Activated CD4-positive, alpha-beta T cell treated with anti-CD3 and anti-CD28 coated beads, Interleukin-2, amount 50 U/mL, for 24 hours (primary cell): ENCODE measurements around the gene VSIG10.

Experiments
- DNase-seq, 2 donors: peaks; one replicate each; pipeline ENCODE4 v3.0.0-alpha.2; 2020; ENCODE audit warnings: low read depth in 1 of 2, low spot score in 1 of 2

The VSIG10 gene

DNA sequence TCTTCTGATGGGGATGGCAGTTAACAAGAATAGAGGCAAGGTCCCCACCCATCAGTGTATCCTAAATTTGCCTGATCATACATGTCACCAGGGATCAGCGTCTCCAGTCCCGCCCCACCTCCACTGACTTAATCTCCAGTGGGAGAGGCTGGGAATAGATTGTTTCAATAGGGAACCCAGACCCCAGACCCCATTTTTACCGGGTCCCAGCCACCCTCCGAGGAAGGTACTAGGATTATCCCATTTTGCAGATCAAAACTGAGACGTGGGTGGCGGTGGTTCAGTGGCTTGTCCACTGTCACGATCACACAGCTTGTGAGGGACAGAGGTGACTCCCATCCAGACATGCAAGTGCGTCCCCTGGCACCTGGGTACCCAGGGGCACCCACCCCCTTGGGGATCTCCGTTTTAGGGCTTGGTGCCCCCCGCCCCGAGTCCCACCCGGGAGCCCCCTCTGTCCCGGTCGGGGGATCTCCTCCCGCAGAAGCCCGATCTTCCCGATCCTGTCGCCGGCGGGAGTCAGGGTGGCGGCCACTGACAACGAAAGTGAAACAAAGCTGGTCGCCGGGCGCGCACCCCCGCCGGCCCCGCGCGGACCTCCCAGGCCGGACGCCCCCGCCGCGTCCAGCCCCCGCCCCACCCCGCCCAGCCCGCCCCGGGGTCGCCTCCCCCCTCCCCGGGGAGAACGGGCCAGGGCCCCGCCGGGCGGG is 43.4 kb downstream of the VSIG10 start:
- DNase-seq = no peak

DNA sequence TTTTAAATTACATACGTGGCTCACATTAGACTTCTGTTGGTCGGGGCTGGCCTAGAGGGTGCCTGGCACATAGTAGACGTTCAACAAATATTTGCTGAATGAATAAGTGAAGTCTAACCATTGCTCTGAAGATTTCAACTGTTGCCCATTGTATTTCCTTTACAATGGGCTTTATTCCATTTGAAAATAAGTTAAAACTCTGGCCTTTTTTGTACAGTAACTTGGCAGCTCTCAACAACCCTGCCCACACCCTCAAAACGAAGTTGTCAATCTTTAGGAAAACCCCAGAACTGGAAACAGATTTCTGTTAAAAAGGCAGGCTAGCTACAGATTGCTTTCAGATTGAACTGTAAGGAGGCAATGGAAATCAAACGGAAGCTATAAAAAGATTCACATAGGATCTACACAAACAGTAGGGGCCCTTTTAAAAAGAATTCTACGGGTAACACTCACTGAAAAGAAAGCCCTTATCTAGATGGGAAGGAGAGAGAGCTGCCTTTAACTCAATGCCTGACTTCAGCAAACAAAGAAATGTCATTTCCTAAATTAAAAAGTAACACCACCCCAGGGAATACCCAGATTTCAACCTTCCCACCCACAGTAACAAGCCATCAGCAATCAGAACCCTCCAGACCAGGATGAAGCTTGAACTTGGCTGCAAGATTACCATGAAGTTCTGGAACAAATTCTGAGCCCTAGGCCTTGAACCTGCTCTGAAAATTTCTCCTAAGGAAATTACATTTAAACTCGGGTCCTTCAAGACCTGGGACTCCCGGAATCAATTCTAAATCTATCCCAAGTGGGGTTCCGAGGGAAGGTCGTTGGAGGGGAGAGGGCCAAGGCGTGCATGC is 44.2 kb downstream of the VSIG10 start:
- no peak for DNase-seq

DNA sequence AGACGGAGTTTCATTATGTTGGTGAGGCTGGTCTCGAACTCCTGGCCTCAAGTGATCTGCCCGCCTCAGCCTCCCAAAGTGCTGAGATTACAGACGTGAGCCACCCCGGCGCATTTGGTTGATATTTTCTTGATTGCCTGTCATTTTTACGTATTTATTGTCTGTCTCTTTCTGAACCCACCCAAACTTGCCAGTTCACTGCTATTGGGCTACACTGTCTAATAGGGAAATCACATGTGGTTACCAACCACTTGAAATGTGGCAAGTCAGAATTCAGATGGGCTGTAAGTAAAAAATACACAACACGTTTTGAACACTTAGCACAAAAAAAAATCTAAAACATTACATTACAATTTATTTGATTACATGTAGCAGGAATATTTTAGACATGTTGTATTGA is 44.9 kb downstream of the VSIG10 start:
- DNase-seq = no peak

DNA sequence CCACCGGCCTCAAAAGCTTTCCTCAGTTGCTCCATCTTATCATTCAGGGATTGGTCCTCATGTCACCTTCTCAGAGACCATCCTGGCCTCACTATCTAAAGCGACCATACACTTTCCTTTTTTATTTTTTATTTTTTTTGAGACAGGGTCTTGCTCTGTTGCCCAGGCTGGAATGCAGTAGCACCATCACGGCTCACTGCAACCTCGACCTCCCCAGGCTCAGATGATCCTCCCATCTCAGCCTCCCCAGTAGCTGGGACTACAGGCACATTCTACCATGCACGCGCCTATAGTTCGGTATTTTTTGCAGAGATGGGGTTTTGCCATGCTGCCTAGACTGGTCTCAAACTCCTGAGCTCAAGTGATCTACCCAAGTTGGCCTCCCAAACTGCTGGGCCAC is 45.6 kb downstream of the VSIG10 start:
- DNase-seq = no peak

DNA sequence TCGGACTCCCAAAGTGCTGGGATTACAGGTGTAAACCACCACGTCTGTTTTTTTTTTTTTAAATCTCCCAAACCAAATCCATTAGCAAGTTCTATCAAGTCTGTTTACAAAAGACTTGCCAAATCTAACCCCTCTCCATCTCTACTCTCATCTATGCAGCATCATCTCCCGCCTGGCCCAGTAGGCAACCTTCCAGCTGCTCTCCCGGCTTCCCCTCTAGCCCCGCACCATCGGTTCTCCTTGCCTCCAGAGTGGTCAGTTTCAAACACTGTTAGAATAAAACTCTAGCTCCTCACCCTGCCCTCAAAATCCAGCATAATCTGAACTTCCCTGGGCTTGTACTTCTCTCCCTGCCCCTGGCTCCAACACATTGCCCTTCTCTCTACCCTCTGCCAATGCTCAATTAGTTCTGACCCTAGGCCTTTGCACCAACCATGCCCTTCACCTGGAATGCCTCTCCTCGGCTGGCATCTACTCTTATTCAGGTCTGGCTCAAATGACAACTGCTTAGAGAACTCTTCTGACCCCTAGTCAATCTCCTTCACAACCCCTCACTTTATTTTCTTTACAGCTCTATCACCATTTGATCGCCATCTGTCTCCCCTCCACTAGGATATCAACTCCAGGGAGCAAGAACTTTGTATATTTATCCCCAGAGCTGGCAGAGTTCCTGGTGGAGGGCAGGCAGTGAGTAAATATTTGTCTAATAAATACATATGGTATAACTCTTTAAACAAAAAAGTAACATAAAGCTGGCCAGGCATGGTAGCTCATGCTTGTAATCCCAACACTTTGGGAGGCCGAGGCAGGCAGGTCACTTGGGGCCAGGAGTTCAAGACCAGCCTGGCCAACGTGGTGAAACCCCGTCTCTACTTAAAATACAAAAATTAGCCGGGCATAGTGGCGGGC is 47.7 kb downstream of the VSIG10 start:
- no peak for DNase-seq

DNA sequence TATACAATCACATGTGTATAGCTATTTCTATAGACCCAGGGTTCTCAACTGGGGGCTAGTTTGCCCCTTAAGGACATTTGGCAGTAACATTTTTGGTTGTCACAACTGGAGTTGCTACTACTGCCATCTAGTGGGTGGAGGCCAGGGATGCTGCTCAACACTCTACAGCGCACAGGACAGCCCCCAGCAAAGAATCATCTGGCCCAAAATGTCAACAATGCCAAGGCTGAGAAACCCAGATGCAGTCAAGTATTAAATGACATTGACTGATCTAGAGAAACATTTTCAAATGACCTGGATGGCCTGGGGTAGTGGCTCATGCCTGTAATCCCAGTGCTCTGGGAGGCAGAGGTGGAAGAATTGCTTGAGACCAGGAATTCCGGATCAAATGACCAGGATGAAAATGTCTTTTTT is 48.7 kb downstream of the VSIG10 start:
- DNase-seq = peak; percentile 36 to 71

DNA sequence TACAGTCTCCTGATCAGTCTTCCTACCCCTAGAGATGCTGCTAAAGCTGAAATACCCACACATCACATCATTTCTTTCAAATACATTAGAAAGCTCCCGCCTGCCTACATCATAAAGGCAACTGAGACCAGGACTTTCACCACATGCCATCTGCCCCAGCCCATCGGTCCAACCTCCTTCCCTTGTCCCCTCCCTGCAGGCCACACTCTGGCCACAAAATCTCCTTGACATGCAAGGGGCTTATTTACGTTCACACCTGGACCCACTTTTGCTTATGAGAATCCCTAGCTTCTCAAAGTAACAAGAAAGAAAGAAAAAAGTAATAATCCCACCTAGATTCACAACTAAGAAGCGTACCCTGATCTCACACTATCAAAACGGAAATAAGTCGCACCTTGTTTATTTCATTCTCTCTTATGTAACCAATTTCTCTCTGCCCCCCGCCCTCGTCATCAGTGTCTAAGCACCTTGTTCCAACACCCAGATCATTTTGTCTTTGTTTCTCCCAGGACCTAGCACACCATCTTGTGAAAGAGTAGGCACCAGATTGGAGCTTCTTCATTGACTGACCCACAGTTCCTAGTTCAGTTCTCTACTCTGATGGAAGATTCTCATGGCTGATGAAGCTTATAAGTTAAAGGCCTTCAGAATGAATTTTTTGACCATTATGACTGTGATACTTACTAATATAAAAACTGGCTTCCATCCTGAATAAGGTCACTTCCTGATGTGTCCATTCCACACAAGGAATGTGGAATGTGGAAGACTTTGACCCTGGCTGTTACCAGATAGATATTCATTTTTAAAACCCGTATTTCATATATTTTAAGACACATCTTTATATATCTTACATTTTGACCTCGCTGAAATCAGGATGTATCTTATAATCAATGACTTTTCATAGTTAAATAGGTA is 50.5 kb downstream of the VSIG10 start:
- no peak for DNase-seq

DNA sequence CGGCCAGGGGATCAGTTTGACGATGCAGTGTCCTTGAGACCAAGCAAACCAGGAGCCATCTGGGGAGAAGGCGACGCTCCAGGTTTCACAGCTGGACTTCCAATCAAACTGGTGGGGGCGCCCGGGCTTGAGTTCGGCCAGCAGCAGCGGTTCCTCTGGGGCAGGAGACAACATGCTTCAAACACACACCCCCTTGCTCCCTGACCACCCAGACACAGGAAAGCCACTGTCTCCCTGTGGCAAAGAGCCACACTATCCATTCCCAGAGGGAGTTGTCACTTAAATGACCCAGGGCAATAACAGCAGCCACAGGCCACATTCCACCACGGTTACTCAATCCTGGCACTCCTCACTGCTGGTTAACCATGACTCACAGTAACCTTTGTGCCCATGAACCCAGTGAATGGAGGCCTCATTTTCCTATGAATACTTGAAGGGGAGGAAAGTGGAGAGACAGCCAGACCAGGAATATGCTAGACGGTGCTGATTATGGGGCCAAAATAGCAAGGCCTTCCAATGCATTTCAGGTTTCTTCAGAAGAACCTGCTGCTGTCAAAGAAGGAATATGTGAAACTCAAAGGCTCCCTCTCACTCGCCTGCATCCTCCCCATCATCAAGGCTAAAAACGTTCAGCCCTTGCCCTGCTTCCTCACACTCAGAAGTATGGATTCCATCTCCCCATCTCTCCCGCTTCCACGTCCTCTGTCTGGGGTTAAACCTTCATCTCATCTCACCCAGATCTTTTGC is 51.3 kb downstream of the VSIG10 start:
- no peak for DNase-seq

DNA sequence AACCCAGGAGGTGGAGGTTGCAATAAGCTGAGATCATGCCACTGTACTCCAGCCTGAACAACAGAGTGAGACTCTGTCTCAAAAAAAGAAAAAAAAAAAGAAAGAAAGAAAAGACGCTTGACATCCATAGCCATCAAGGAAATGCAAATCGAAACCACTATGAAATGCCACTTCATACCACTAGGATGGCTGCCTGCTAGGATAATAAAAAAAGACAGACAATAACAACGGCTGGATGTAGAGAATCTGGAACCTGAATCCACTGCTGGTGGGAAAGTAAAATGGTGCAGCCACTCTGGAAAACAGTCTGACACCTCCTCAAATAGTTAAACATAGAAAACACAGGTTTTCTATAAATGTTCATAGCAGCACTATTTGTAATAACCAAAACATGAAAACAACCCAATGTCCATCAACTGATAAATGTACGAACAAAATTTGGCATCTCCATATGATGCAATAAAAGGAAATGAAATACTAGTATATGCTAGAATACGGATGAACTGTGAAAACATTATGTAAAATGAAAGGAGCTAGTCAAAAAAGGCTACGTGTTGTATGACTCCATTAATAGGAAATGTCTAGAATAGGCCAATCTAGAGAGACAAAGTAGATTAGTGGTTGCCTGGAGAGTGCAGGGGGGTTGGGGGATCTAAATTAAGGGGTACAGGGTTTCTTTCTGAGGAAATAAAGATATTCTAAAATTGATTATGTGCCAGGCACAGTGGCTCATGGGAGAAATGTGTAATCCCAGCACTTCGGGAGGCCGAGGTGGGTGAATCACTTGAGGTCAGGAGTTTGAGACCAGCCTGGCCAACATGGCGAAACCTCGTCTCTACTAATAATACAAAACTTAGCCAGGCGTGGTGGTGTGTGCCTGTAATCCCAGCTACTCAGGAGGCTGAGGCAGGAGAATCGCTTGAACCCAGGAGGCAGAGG is 52.6 kb downstream of the VSIG10 start:
- no peak for DNase-seq

DNA sequence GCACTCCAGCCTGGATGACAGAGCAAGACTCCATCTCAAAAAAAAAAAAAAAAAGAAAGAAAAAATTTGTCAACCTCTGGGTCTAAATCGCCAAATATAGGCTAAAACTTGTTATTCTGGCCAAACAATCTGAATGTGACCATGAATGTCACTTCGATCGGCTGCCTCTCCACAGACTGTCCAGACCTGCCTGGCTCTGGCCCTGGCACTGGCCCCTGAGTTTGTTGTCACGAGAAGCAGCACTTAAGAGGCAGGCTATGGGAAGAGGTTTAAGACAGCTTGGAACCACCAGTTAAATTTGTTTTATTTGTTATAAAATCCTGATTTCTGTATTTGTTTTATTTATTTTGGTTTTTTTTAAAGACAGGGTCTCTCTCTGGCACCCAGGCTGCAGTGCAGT is 57.4 kb downstream of the VSIG10 start:
- no peak for DNase-seq

DNA sequence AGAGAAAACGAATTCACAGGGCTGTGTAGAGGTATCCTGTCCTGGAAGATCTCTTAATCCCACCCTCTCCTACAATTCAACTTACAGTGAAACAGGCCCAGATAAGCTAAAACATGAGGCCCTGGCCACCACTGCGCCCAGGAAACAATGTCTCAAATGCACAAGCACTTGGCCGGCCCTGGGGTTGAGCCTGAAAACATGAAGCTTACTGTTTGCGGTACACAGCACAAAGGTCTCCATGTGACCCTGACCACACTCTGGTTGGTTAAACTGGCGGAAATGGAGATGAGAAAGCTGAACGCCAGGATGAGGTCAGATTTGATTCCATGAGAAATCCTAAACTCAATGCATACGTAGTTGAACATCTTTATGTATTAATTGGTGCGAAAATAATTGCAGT is 59.2 kb downstream of the VSIG10 start:
- DNase-seq = no peak

DNA sequence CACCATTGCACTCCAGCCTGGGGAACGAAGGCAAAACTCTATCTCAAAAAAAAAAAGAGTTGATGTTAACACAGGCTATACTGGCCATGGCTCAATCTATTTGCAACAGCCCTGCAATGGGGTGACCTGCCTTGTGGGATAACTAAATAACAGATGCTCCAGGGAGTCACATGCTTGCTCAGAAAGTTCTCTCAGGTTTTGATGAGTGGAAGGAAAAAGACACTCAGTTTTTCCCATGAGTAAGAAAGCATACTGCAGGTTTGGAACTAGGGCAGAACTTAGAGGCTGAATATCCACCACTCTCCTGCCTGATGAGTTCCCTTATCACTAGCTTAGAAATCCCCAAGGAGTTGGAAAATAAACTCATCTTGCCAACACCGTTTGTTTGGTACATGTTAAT is 59.7 kb downstream of the VSIG10 start:
- no peak for DNase-seq

DNA sequence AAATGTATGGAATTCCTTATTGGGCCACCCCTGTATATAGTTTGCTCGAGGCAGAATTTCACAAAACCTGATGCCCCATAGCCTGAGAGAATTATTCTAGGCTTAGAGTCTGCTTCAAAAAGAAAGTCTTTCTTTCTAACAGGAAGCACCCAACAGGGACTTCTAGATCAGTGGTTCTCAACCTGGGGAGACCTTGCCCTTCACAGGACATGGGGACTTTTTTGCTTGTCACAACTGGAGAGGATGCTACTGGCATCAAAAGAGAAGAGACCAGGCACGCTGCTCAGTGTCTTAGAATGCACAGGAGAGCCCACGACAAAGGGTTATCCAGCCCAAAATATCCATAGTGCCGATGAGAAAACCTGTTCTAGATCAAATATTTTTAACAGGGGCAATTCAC is 61.7 kb downstream of the VSIG10 start:
- DNase-seq = no peak

DNA sequence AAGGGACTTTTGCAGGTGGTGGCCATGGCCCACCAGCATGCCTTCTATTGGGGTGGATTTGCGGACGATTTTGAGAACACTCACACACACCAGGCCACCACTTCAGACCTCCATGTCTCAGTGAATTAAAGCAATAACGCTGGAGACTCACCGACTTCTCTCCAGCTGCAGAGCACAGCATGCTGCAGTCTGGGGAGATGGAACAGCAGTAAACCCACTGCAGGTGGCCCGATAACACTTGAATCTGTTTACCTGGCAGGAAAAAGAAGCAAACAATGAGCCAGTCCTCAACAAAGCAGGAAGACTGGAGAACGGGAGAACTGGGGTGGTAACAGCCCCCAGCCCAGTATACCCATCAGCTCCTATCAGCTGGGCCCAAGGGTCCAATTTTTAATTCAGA is 65.7 kb downstream of the VSIG10 start:
- no peak for DNase-seq

DNA sequence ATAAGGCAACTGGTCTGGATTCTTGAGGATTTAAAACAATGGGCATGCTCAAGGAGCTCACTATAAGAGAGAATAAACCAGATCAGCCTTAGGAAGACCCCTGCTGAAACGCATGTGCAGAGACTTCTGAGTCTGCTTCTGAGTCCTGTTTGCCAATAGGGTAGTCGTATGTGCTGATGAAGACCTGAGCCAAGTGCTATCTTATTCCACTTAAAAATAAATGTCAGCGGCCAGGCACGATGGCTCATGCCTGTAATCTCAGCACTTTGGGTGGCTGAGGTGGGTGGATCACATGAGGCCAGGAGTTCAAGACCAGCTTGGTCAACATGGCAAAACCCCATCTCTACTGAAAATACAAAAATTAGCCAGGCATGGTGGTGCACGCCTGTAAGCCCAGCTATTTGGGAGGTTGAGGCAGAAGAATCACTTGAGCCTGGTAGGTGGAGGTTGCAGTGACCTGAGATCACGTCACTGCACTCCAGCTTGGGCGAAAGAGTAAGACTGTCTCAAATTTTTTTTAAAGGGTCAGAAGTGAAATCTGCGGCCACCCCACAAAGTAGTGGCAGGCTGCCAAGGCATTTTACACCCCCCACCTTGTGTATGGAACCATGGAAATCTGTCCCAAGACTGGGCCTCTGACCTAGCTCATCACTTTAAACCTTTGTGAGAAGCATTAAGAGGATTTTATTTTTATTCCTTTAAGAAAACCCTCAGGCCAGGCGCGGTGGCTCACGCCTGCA is 67.0 kb downstream of the VSIG10 start:
- no peak for DNase-seq

DNA sequence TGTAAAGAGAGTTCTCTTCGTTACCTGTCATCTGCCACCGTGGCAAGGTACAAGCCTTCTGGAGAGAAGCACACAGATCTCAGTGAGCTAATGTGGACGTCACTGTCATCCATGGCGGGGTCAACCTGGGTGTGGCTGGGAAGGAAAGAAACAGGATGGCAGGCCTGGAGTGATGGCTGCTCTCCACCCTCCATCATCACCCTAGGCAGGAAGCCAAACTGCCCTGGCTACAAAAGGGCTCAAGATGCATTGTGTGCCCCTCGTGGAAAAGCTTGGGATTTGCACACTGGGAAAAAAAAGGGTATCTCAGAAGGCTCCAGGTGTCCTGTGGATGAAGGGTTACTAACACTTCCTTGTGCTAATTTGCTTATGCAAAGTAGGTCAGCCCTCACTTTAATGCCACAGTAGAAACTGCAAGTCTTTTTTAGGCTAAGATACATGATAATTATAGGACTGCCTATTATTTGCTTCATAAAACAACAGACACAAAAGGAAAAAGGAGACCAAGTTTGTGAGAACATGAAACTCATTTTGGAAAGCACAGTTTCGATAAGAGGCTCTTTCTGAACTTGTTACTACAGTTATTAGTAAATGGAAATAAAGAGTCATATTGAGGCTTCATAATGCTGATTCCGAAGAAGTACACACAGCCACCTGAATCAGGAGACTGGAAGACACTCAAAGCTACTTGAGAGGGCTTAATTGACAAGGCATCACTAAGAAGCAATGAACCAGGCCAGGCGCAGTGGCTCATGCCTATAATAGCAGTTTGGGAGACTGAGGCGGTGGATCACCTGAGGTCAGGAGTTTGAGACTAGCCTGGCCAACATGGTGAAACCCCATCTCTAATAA is 68.4 kb downstream of the VSIG10 start:
- no peak for DNase-seq
